OCI-LY7 (cell line): ENCODE results near the gene ARAP1. TPM values are rescaled to one million over a fixed set of nuclear protein-coding genes. Genes with fewer than 3 reads are reported as not detected.

Source experiments
- BruUV-seq: library from RNA; stranded (reverse); fragments of 400-500 nt; replicated peaks from 2 replicates; lab custom pipeline; 2021; lab: Mats Ljungman, UMichigan
- CTCF ChIA-PET: fragments of 300-600 bp; sonication (Branson Sonifier 250); formaldehyde crosslinking; loops from one replicate; lab custom pipeline; 2022; ENCODE audit warnings: antibody characterized with exemption; ENCODE audit not compliant: unreplicated experiment; lab: Charles Lee
- POLR2A ChIA-PET: fragments of 300-600 bp; sonication (Branson Sonifier 250); formaldehyde crosslinking; loops from one replicate; lab custom pipeline; 2022; ENCODE audit warnings: antibody characterized with exemption; lab: Charles Lee
- DNase-seq: peaks from one replicate; pipeline ENCODE4 v3.0.0-alpha.2; 2015; ENCODE audit warnings: low spot score
- H2AFZ ChIP-seq: fragments of 200-600 bp; sonication (generic), shearing (Covaris generic); 2 replicates; pipeline ENCODE4 v1.6.1; 2014; ENCODE audit warnings: mild to moderate bottlenecking, antibody characterized with exemption, low read length, moderate library complexity
- H3K27ac ChIP-seq: fragments of 200-600 bp; sonication (generic); 2 replicates; pipeline ENCODE4 v1.5.1; 2014; ENCODE audit warnings: mixed run types, low read depth, mild to moderate bottlenecking, moderate library complexity, low read length, inconsistent platforms; ENCODE audit not compliant: poor library complexity, severe bottlenecking
- H3K36me3 ChIP-seq: fragments of 200-600 bp; sonication (generic); 2 replicates; pipeline ENCODE4 v1.6.1; 2014; ENCODE audit warnings: mild to moderate bottlenecking, antibody characterized with exemption, low read length, moderate library complexity, mixed read lengths; ENCODE audit not compliant: insufficient read depth
- H3K4me1 ChIP-seq: fragments of 200-600 bp; sonication (generic); 2 replicates; pipeline ENCODE4 v1.5.1; 2014; ENCODE audit warnings: mild to moderate bottlenecking, low read length; ENCODE audit not compliant: insufficient read depth, poor library complexity, severe bottlenecking
- H3K4me2 ChIP-seq: fragments of 200-600 bp; sonication (generic); 2 replicates; pipeline ENCODE4 v1.6.1; 2014; ENCODE audit warnings: mild to moderate bottlenecking, low read length
- H3K4me3 ChIP-seq: fragments of 200-600 bp; sonication (generic); 2 replicates; pipeline ENCODE4 v1.5.1; 2014; ENCODE audit warnings: mild to moderate bottlenecking, low read depth, low read length; ENCODE audit not compliant: poor library complexity, severe bottlenecking
- H3K79me2 ChIP-seq: fragments of 200-600 bp; sonication (generic); 2 replicates; pipeline ENCODE4 v1.6.1; 2016; ENCODE audit warnings: low read depth, mild to moderate bottlenecking, low read length, moderate library complexity, mixed read lengths; ENCODE audit not compliant: insufficient read depth
- H3K9me2 ChIP-seq: fragments of 200-600 bp; sonication (generic); 2 replicates; pipeline ENCODE4 v1.6.1; 2016; ENCODE audit warnings: mild to moderate bottlenecking, low read length, mixed read lengths; ENCODE audit not compliant: insufficient read depth
- H3K9me3 ChIP-seq: fragments of 200-600 bp; sonication (generic); 2 replicates; pipeline ENCODE4 v1.6.1; 2014; ENCODE audit warnings: mild to moderate bottlenecking, mixed run types, low read length, mixed read lengths
- H4K20me1 ChIP-seq: fragments of 200-600 bp; sonication (generic); 2 replicates; pipeline ENCODE4 v1.6.1; 2014; ENCODE audit warnings: mild to moderate bottlenecking, antibody characterized with exemption, low read length, moderate library complexity, mixed read lengths; ENCODE audit not compliant: insufficient read depth
- CTCF ChIP-seq: fragments of 200-600 bp; sonication (generic); conservative IDR thresholded peaks from 2 replicates; pipeline ENCODE4 v1.5.1; 2014; ENCODE audit warnings: mild to moderate bottlenecking, antibody characterized with exemption, low read length, moderate library complexity, mixed read lengths
- EZH2phosphoT487 ChIP-seq: fragments of 200-600 bp; sonication (generic); IDR thresholded peaks from 2 replicates; pipeline ENCODE4 v1.6.1; 2018; ENCODE audit warnings: low read depth, borderline replicate concordance, mild to moderate bottlenecking, mixed run types, antibody characterized with exemption, low read length, moderate library complexity, mixed read lengths
- intact Hi-C: fragments of 100-400 bp; cut with micrococcal nuclease; formaldehyde crosslinking; loops from one replicate; pipeline ENCODE4 v1.10.0; 2022; ENCODE audit not compliant: unreplicated experiment
- total RNA-seq, 2 experiments: library from RNA; depleted of rRNA in 1 of 2; stranded (reverse); fragments of >200 nt in 1 of 2; shearing (Covaris generic) in 1 of 2; gene quantifications; 2 replicates each; pipeline ENCODE4 v1.2.3, GENCODE V29; 2014 to 2022

ARAP1 gene
- total RNA-seq, 2 experiments from 2014 or later = 65.6 to 106 TPM

- intact Hi-C loops = no loop called here
- Histone ChIP-seq H3K4me3 (no peak overlapping the region), H2AFZ (no peak overlapping the region), H3K27ac (no peak overlapping the region), H3K36me3 (peaks cover 50% of the 10 kb centered on the region), H3K9me2 (no peaks in the 10 kb centered on the region), H3K4me1 (no peaks in the 10 kb centered on the region), H3K4me2 (no peak overlapping the region), H3K9me3 (no peaks in the 10 kb centered on the region), H4K20me1 (no peaks in the 10 kb centered on the region), H3K79me2 (no peaks in the 10 kb centered on the region)
- ChIA-PET POLR2A (no interaction called here), CTCF (no interaction called here)
- no peak for DNase-seq
- no TSS peak for BruUV-seq
- TF ChIP-seq CTCF (no peak), EZH2phosphoT487 (no peak)
These were observed 62.0 kb downstream of the ARAP1 start for GRCh38 chr11:72690166-72690565.

- CTCF ChIA-PET = no interaction called here
These were observed 63.3 kb downstream of the ARAP1 start for GRCh38 chr11:72688929-72689328.

More at GRCh38 chr11:72688929-72689328, 63.3 kb downstream of the ARAP1 start:
- H3K79me2 ChIP-seq = no peaks in the 10 kb centered on the region
- H2AFZ ChIP-seq = no peak overlapping the region
- intact Hi-C loops = no loop called here
- H3K4me3 ChIP-seq = no peak overlapping the region
- TF ChIP-seq CTCF (no peak), EZH2phosphoT487 (no peak)
- H3K9me2 ChIP-seq = no peaks in the 10 kb centered on the region
- H3K4me1 ChIP-seq = no peaks in the 10 kb centered on the region
- H4K20me1 ChIP-seq = no peaks in the 10 kb centered on the region
- H3K36me3 ChIP-seq = peaks cover 43% of the 10 kb centered on the region
- H3K4me2 ChIP-seq = no peak overlapping the region
- no peak for DNase-seq
- no peaks in the 10 kb centered on the region for H3K9me3 ChIP-seq
- no peak overlapping the region for H3K27ac ChIP-seq
- no TSS peak for BruUV-seq
- POLR2A ChIA-PET = no interaction called here
